Mesenchymal stem cell (in vitro differentiated cells and primary cell): Measurements from ENCODE around the gene HOPX.

Experiments
- DNase-seq: peaks from one replicate; pipeline ENCODE4 v3.0.0-alpha.2; 2013
- H2AFZ ChIP-seq: one replicate; pipeline ENCODE4 v1.6.1; 2013; ENCODE audit warnings: low read depth, mild to moderate bottlenecking, control low read depth, inconsistent platforms, low read length, moderate library complexity
- H2AK5ac ChIP-seq: 2 replicates; pipeline ENCODE4 v1.6.1; 2013; ENCODE audit warnings: low read length, moderate library complexity, mild to moderate bottlenecking, inconsistent platforms; ENCODE audit not compliant: severe bottlenecking
- H2BK120ac ChIP-seq: one replicate; pipeline ENCODE4 v1.6.1; 2013; ENCODE audit warnings: low read depth, mild to moderate bottlenecking, inconsistent platforms, low read length, moderate library complexity
- H2BK12ac ChIP-seq, 2 experiments: one replicate each; pipeline ENCODE4 v1.6.1; 2013; ENCODE audit warnings: inconsistent platforms in 2 of 2, low read length in 2 of 2, mild to moderate bottlenecking in 2 of 2, moderate library complexity in 2 of 2, control low read depth in 1 of 2
- H2BK15ac ChIP-seq: one replicate; pipeline ENCODE4 v1.6.1; 2013; ENCODE audit warnings: mild to moderate bottlenecking, low read depth, inconsistent platforms; ENCODE audit not compliant: poor library complexity, severe bottlenecking
- H2BK5ac ChIP-seq: 2 replicates; pipeline ENCODE4 v1.6.1; 2013; ENCODE audit warnings: low read depth, mild to moderate bottlenecking, low read length, control low read depth, inconsistent platforms; ENCODE audit not compliant: poor library complexity, severe bottlenecking
- H3K14ac ChIP-seq, 2 experiments: one replicate each; pipeline ENCODE4 v1.6.1; 2013; ENCODE audit warnings: inconsistent platforms in 2 of 2, low read length in 2 of 2, control low read depth in 1 of 2, mild to moderate bottlenecking in 1 of 2, moderate library complexity in 1 of 2
- H3K18ac ChIP-seq, 2 experiments: one replicate each; pipeline ENCODE4 v1.6.1; 2013; ENCODE audit warnings: inconsistent platforms in 2 of 2, low read length in 2 of 2, control low read depth in 1 of 2, low read depth in 1 of 2, mild to moderate bottlenecking in 1 of 2
- H3K23ac ChIP-seq, 2 experiments: one replicate each; pipeline ENCODE4 v1.6.1; 2013; ENCODE audit warnings: inconsistent platforms in 2 of 2, low read length in 2 of 2, mild to moderate bottlenecking in 2 of 2, moderate library complexity in 2 of 2, control low read depth in 1 of 2
- H3K27ac ChIP-seq: 2 replicates; pipeline ENCODE4 v1.5.1; 2013; ENCODE audit warnings: mild to moderate bottlenecking, moderate library complexity, low read length, control low read depth, inconsistent platforms; ENCODE audit not compliant: poor library complexity, severe bottlenecking
- H3K27me3 ChIP-seq, 2 experiments: 2 replicates each; pipeline versions ENCODE4 v1.6.1 to v1.7.0; 2013; ENCODE audit warnings: low read length in 2 of 2, mild to moderate bottlenecking in 2 of 2, moderate library complexity in 2 of 2, control low read depth in 1 of 2, inconsistent platforms in 1 of 2; ENCODE audit not compliant: control insufficient read depth in 1 of 2, insufficient read depth in 1 of 2
- H3K36me3 ChIP-seq, 2 experiments: 2 replicates each; pipeline versions ENCODE4 v1.6.1 to v1.7.0; 2013; ENCODE audit warnings: low read length in 2 of 2, control low read depth in 1 of 2, inconsistent platforms in 1 of 2, low read depth in 1 of 2, mild to moderate bottlenecking in 1 of 2; ENCODE audit not compliant: insufficient read depth in 2 of 2, control insufficient read depth in 1 of 2
- H3K4ac ChIP-seq, 2 experiments: one replicate each; pipeline ENCODE4 v1.6.1; 2013; ENCODE audit warnings: inconsistent platforms in 2 of 2, low read length in 2 of 2, mild to moderate bottlenecking in 2 of 2, moderate library complexity in 2 of 2, control low read depth in 1 of 2, low read depth in 1 of 2
- H3K4me1 ChIP-seq: 2 replicates; pipeline ENCODE4 v1.6.1; 2013; ENCODE audit warnings: low read depth, low read length, control low read depth; ENCODE audit not compliant: control insufficient read depth, insufficient read depth
- H3K4me2 ChIP-seq: 2 replicates; pipeline ENCODE4 v1.6.1; 2013; ENCODE audit warnings: low read length, mild to moderate bottlenecking, inconsistent platforms; ENCODE audit not compliant: poor library complexity, severe bottlenecking
- H3K4me3 ChIP-seq, 2 experiments: 2 replicates each; pipeline versions ENCODE4 v1.5.1 to v1.7.0; 2013; ENCODE audit warnings: low read length in 2 of 2, mild to moderate bottlenecking in 2 of 2, control low read depth in 1 of 2, low read depth in 1 of 2; ENCODE audit not compliant: insufficient read depth in 1 of 2
- H3K79me1 ChIP-seq: replicated peaks from 2 replicates; pipeline ENCODE4 v1.6.1; 2013; ENCODE audit warnings: mild to moderate bottlenecking, control low read depth, low read length, inconsistent platforms; ENCODE audit not compliant: poor library complexity, severe bottlenecking
- H3K9ac ChIP-seq: 2 replicates; pipeline ENCODE4 v1.7.0; 2013; ENCODE audit warnings: mild to moderate bottlenecking, low read length, moderate library complexity
- H3K9me3 ChIP-seq: 2 replicates; pipeline ENCODE4 v1.7.0; 2013; ENCODE audit warnings: mild to moderate bottlenecking, low read length; ENCODE audit not compliant: control insufficient read depth
- H4K8ac ChIP-seq: one replicate; pipeline ENCODE4 v1.6.1; 2013; ENCODE audit warnings: inconsistent platforms, mild to moderate bottlenecking, low read length, moderate library complexity
- H4K91ac ChIP-seq: one replicate; pipeline ENCODE4 v1.6.1; 2013; ENCODE audit warnings: mild to moderate bottlenecking, low read length, inconsistent platforms
- WGBS: methylation state at CpG from one replicate; pipeline ENCODE4 v1.1.7; 2013; ENCODE audit warnings: mixed read lengths; 5-methylcytosine and 5-hydroxymethylcytosine counted together

Gene HOPX

GRCh38 chr4:56646341-56646740 lies 34.8 kb downstream of the HOPX start:
- Histone ChIP-seq H2AFZ (no peak overlapping the region), H3K27ac (no peak overlapping the region), H4K8ac (no peak overlapping the region), H3K4me2 (no peak overlapping the region), H3K4ac (no peak overlapping the region), H3K4me1 (no peaks in the 10 kb centered on the region), H2BK5ac (no peak overlapping the region), H2BK120ac (no peak overlapping the region), H3K23ac (no peak overlapping the region), H3K9ac (no peak overlapping the region), H2BK12ac (no peak overlapping the region), H3K18ac (no peak overlapping the region), H2BK15ac (no peak overlapping the region), H2AK5ac (no peak overlapping the region), H3K14ac (no peak overlapping the region), H3K36me3 (no peaks in the 10 kb centered on the region), H3K4me3 (no peak overlapping the region), H3K9me3 (peaks cover 8% of the 10 kb centered on the region), H3K27me3 (peaks cover 0 to 3% of the 10 kb centered on the region in 2 experiments), H3K79me1 (no peaks in the 10 kb centered on the region), H4K91ac (no peak overlapping the region)
- no CpG with 5 or more reads among the region's 1 CpG for WGBS
- no peak for DNase-seq

GRCh38 chr4:56643596-56643995 lies 37.5 kb downstream of the HOPX start:
- Histone ChIP-seq H3K9me3 (peaks cover 8% of the 10 kb centered on the region), H2BK5ac (no peak overlapping the region), H3K23ac (no peak overlapping the region), H3K18ac (no peak overlapping the region), H3K4ac (no peak overlapping the region), H2AFZ (no peak overlapping the region), H2BK15ac (no peak overlapping the region), H3K4me3 (no peak overlapping the region), H3K4me1 (no peaks in the 10 kb centered on the region), H3K79me1 (no peaks in the 10 kb centered on the region), H4K8ac (no peak overlapping the region), H3K9ac (no peak overlapping the region), H2AK5ac (no peak overlapping the region), H3K27ac (no peak overlapping the region), H3K27me3 (peaks cover 0 to 3% of the 10 kb centered on the region in 2 experiments), H2BK12ac (peak overlapping the region in 1 of 2 experiments; percentile 18), H4K91ac (no peak overlapping the region), H3K36me3 (no peaks in the 10 kb centered on the region), H2BK120ac (no peak overlapping the region), H3K14ac (no peak overlapping the region), H3K4me2 (no peak overlapping the region)
- DNase-seq: no peak
- WGBS: 95% methylated on average over 3 of the region's 6 CpGs

GRCh38 chr4:56641494-56642051 lies 39.5 kb downstream of the HOPX start:
- DNase-seq: peak; percentile 93
- H3K9ac ChIP-seq: peak overlapping the region; percentile 68
- H3K4me3 ChIP-seq: peak overlapping the region in 1 of 2 experiments; percentile 3
- H3K4me2 ChIP-seq: no peak overlapping the region
- H2BK12ac ChIP-seq: no peak overlapping the region
- no peaks in the 10 kb centered on the region for H3K4me1 ChIP-seq
- no peak overlapping the region for H2BK5ac ChIP-seq
- H3K36me3 ChIP-seq: no peaks in the 10 kb centered on the region
- H3K18ac ChIP-seq: no peak overlapping the region
- H2AFZ ChIP-seq: no peak overlapping the region
- peak overlapping the region; percentile 79 for H3K27ac ChIP-seq
- H3K27me3 ChIP-seq: peaks cover 0 to 3% of the 10 kb centered on the region in 2 experiments
- no peaks in the 10 kb centered on the region for H3K79me1 ChIP-seq
- H2AK5ac ChIP-seq: no peak overlapping the region
- WGBS: 0% methylated on average over 2 of the region's 4 CpGs
- H3K9me3 ChIP-seq: peaks cover 8% of the 10 kb centered on the region
- no peak overlapping the region for H4K91ac ChIP-seq
- no peak overlapping the region for H3K4ac ChIP-seq
- no peak overlapping the region for H3K23ac ChIP-seq
- no peak overlapping the region for H2BK15ac ChIP-seq
- no peak overlapping the region for H4K8ac ChIP-seq
- no peak overlapping the region for H2BK120ac ChIP-seq
- no peak overlapping the region for H3K14ac ChIP-seq

GRCh38 chr4:56640621-56641493 lies 40.2 kb downstream of the HOPX start:
- WGBS: 79% methylated on average over 5 of the region's 5 CpGs
- DNase-seq: no peak
- H4K8ac ChIP-seq: no peak overlapping the region
- H2AK5ac ChIP-seq: no peak overlapping the region
- no peaks in the 10 kb centered on the region for H3K4me1 ChIP-seq
- H2BK120ac ChIP-seq: peak overlapping the region; percentile 44
- no peak overlapping the region for H3K4me3 ChIP-seq
- H3K18ac ChIP-seq: no peak overlapping the region
- peak overlapping the region in 1 of 2 experiments; percentile 29 for H2BK12ac ChIP-seq
- no peak overlapping the region for H2BK5ac ChIP-seq
- H4K91ac ChIP-seq: no peak overlapping the region
- peak overlapping the region in 1 of 2 experiments; percentile 69 for H3K4ac ChIP-seq
- peak overlapping the region; percentile 4 for H3K27ac ChIP-seq
- no peak overlapping the region for H2AFZ ChIP-seq
- H3K36me3 ChIP-seq: no peaks in the 10 kb centered on the region
- no peaks in the 10 kb centered on the region for H3K79me1 ChIP-seq
- no peak overlapping the region for H2BK15ac ChIP-seq
- no peak overlapping the region for H3K4me2 ChIP-seq
- peak overlapping the region in 1 of 2 experiments; percentile 14 for H3K23ac ChIP-seq
- H3K9me3 ChIP-seq: peaks cover under 1% of the 10 kb centered on the region
- H3K14ac ChIP-seq: no peak overlapping the region
- H3K27me3 ChIP-seq: peaks cover 0 to 3% of the 10 kb centered on the region in 2 experiments
- H3K9ac ChIP-seq: no peak overlapping the region
